ENCODE data around the gene TUBD1.
"Not testable (repeated sequence)": the region's sequence is repeated elsewhere in the genome, so short reads cannot be mapped to it uniquely, and the experiment has no call there.

DNA sequence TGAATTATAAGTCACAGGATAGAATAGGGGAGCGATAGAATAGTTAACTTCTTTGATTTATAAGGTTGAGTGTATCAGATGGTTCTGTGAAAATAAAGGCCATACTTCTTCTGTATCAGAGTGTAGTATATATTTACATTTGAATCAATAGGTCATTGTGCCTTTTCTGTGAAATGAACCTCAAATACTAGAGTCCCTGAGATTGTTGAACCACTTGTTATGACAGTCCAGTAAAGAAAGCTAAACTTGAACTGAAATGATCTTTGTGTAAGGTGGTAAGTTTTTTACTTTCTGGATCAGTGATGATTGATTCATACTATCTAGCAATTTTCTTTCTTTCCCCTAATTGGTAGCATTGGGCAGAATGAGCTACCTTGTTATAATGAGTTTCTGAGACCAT is 40.6 kb upstream of the TUBD1 start:
- not testable (repeated sequence) for TF ChIP-seq SNAI2 (CRISPR knock-in tag; IDR thresholded peaks at IDR 0.05); ARNTL (CRISPR knock-in tag; IDR thresholded peaks at IDR 0.05; ENCODE audit: borderline replicate concordance, low read depth); CREB5 (CRISPR knock-in tag; IDR thresholded peaks at IDR 0.05; ENCODE audit: low read depth); GLIS3 (CRISPR knock-in tag; IDR thresholded peaks at IDR 0.05); TSHZ2 (CRISPR knock-in tag; IDR thresholded peaks at IDR 0.05)

Data from SK-N-SH treated with all-trans-retinoic acid at 6 μM for 48 hours (cell line).